Erythroblast (primary cell): ENCODE results near the gene NRXN3.

Experiments used
- DNase-seq, 2 experiments: peaks; one replicate each; lab custom pipeline; 2025; lab: John Stamatoyannopoulos, UW
- GATA1 ChIP-seq: IDR thresholded peaks from 2 replicates; pipeline ENCODE4 v1.6.1; 2011; ENCODE audit warnings: low read depth, mild to moderate bottlenecking, control low read depth, low read length, moderate library complexity
- POLR2A ChIP-seq: IDR thresholded peaks from 2 replicates; pipeline ENCODE4 v1.6.1; 2011; ENCODE audit warnings: mild to moderate bottlenecking, low read length

NRXN3 gene

DNA sequence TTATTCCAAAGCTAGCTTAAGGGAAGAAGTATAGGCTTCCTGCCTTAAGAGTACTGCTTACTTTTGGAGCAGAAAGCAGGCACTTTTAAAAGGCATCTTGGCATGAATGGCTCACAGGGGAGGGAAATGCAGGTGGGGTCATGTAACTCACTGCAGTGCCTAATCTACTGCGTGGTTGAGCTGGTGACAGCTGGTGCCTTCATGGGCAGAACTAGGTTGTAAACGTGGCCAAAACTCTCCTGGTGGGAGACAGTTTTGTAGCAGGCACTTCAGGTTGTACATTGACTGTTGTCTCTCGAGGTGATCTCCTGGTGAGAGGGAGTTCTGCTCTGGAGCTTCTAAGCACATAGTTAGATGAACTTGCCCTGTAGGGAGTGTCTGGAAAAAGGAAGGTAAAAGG is 1078.6 kb downstream of the NRXN3 start:
- no peak for TF ChIP-seq GATA1
- TF ChIP-seq POLR2A = no peak
- DNase-seq = no peak

DNA sequence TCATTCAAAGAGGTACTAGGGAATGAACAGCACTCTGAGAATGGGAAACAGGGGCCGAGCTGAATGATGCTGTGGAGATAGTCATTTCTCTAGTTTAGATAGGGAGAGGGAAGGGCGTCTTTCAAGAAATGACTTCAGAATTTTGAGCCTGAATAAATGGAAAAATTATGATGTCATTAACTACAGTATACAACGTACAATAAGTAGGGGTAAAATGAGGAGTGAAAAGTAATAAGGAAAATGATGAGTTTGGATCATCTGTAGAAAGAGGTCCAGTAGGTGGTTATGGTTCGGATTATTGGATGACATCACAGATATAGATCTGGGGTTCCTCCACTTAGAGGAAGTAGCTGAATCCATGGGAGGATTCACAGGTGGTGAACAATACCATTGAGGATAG is 1081.1 kb downstream of the NRXN3 start:
- DNase-seq = no peak
- TF ChIP-seq GATA1 (no peak), POLR2A (no peak)

DNA sequence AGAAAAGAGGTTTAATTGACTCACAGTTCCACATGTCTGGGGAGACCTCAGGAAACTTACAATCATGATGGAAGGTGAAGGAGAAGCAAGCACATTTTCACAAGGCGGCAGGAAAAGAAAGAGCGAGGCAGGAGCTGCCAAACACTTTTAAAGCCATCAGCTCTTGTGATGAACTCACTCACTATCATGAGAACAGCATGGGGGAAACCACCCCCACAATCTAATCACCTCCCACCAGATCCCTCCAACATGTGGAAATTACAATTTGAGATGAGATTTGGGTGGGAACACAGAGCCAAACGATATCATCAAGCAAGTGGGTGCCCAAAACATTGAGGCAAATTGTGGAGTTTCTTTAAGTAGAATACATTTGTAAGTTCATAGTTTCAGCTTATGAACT is 1083.4 kb downstream of the NRXN3 start:
- TF ChIP-seq GATA1 = no peak
- TF ChIP-seq POLR2A = no peak
- DNase-seq = no peak

DNA sequence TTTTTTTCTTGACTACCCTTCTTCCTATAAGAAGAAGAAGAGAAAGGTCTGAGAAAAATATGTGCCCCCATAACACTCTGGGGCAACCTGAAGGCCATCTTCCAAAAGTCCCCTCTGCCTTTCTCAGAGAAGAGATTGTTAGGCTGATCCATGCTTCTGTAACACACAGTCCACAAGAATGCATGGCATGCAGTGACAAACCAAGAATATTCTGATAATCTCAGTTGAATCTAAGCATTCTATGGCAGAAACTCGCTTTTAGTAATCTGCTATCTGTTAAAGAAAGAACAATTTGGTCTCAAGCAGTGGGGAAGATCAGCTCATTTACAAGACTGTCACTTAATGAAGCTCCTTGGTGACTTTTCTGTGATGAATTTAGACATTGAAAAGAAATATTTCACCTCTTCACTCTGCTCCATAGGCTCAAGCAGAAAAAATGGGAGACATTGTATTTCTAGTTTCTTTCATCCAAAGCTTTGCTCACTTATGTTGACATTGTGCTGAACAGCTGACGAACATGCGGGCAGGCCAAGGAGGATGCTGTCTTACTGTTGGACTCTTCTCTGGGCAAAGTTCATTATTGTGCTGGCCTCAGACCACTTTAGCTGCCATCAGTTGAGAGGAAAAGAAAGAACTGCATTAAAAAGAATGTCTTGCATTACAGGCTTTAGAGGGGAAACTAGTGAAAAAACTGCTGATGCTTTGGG is 1084.0 kb downstream of the NRXN3 start:
- DNase-seq = no peak
- TF ChIP-seq POLR2A = no peak
- TF ChIP-seq GATA1 = no peak

DNA sequence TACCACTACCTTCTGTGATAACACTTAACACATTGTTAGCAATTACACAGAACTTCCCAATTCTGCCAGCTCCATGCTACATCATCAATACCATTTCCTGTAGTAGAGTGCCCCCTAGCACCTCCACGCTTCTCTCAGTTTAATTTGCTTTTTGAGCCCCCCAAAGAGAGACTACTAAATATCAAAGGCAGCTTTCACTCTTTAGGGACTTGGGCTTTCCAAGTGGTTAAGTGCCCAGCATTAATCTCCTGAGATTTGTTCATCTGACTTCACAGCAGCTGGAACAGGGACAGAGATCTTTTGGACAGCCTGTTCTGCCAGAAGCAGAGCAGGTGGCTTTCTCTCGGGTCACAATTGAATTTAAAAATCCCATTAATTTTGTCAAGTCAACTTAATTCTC is 1086.2 kb downstream of the NRXN3 start:
- no peak for DNase-seq
- TF ChIP-seq POLR2A (no peak), GATA1 (no peak)

DNA sequence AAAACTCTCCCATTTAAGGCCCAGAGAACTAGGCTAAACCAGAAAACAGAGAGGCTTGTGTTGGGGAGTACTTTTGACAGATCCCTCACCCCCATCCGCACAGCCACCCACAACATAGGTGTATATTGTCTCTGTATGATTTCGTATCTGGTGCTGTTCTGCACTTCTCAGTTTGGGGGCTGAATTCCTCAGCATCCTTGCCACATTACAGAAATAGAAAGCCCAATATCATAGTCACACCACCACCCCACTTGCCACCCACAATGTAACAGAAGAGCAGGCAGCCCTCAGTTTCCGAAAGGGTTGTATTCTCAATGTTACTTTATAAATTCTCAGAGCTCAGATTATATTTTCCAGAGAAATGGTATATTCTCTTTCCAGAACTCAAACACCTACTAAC is 1090.2 kb downstream of the NRXN3 start:
- DNase-seq = no peak
- no peak for TF ChIP-seq GATA1
- TF ChIP-seq POLR2A = no peak

DNA sequence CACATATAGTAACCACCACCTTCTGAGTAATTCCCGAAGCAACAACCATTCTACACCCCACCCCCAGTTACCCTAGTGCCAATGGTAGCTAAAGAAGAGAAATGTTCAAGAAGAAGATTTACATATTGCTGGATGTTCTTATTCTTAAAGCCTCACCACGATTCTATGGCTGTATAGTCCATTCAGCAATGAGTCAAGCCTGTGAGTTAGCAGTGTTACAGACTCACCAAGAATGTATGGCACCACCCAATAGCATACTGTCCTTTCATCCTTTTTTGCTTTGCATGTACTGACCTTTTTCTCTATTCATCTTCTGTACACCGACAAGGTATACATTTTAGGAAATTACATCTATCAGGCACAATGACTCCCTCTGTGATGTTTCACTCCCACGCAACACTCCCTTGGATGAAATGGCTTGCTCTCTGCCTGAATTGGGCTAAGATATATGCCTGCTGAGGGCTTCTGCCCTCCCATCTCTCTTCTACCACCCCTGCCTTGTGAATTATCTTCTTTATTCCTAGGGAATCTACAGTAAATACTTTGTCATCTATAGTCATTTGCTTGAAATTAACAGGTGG is 1095.3 kb downstream of the NRXN3 start:
- no peak for TF ChIP-seq GATA1
- no peak for TF ChIP-seq POLR2A
- no peak for DNase-seq

DNA sequence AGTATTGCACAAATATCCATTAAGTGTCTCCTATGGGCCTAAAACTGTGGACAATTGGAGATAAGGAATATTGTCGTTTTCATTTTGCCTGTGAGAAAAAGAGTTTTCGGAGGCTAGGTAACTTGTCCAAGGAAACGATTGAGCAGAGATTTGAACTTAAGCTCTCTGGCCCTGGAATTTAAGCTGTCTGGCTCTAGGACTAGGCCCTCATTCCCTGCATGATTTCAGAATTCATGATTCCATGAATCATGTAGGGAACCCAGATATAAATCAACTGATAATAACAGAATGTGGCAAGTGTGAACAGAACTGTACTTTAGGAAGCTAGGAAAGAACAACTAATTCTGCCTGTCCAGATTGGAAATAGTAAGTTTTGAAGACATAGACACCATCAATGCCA is 1100.2 kb downstream of the NRXN3 start:
- TF ChIP-seq GATA1 (no peak), POLR2A (no peak)

DNA sequence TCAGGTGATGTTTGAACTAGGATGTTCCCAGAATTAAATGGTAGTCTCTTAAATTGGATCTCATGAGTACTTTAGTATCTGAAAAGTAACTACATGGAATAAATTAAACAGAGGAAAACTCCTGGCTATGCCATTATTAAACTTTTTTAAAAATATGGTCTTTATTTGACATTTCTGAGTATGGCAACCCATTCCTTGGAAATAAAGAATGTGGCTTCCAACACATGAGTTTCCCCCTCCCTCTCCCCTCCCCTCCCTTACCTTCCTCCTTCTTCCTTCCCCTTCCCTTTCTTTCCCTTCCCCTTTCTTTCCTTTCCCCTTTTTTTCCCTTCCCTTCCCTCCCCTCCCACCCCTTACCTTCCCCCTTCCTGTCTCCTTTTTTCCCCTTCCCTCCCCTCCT is 1100.9 kb downstream of the NRXN3 start:
- TF ChIP-seq GATA1 (no peak), POLR2A (no peak)
- DNase-seq = no peak

More for the DNA sequence above, 1100.2 kb downstream of the NRXN3 start:
- DNase-seq = no peak

DNA sequence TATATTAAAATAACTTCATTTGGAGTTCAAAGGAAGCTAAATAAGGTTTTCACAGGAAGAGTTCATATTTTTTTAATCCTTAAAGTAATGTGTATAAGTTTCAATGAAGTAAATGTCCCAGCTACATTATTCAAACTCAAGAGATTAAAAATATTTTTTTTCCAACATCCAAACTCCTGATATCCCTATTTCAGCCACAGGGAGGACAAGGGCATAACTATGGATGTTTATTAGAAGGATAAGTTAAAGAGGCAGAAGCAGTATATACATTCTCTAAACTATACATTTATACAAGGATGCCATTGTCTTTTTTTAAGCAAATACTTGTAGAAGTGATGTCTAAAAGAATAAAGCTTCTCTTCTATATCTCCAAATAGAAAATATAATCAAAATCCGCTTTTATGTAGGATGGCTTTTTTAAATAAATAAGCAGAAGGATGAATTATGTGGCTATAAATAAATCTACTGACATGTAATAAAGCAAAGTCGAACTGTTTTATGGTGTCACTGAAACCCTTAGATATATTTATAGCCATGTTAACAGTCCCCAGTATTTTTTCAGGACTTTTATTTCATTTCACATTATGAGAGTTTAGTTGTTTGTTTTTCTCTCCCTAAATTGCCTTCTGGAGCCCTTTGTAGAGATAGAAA is 1104.6 kb downstream of the NRXN3 start:
- DNase-seq = no peak

DNA sequence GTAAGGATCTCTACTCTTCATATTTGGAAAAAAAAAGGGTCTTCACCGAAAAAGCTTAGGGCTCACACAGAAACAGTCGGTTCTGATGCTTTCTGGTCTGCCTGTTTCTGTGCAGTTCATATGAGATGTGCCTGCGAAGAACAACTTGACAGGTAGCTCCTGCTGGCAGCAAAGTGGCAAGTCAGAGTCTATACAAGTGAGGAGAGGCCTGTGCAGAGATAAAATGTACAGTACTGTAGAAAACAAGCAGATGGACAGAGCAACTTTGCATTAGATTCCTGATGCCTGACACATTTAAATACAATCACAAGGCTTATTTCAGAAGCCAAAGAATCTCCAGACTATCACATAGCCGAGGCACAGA is 1105.1 kb downstream of the NRXN3 start:
- TF ChIP-seq GATA1 = no peak
- TF ChIP-seq POLR2A = no peak
- no peak for DNase-seq

More for the DNA sequence above, 1104.6 kb downstream of the NRXN3 start:
- no peak for TF ChIP-seq POLR2A
- no peak for TF ChIP-seq GATA1

DNA sequence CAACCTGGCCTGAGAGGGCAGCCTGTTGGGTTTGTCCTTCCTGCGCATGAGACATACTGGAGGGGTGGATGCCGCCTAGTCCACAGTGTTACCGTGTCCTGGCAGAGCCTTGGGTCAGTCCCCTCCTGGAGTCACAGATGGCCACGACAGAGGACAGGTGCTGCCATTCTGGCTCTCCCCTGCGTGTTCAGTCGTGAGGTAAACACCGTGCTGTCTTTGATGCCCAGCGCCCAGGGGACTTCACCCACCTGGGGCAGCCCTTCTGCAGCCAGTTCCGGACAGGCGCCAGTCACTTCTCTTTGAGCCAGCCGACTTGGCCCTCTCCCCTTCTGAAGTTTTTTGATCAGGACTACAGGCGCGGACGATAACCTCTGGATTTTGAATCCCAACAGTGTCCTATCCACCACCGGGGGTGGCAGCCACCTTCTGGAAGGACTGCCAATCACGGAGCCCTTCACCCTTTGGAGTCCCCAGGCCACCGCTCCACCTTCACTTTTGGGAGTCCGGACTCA is 1108.2 kb downstream of the NRXN3 start:
- TF ChIP-seq GATA1 = no peak
- TF ChIP-seq POLR2A = no peak
- no peak for DNase-seq

DNA sequence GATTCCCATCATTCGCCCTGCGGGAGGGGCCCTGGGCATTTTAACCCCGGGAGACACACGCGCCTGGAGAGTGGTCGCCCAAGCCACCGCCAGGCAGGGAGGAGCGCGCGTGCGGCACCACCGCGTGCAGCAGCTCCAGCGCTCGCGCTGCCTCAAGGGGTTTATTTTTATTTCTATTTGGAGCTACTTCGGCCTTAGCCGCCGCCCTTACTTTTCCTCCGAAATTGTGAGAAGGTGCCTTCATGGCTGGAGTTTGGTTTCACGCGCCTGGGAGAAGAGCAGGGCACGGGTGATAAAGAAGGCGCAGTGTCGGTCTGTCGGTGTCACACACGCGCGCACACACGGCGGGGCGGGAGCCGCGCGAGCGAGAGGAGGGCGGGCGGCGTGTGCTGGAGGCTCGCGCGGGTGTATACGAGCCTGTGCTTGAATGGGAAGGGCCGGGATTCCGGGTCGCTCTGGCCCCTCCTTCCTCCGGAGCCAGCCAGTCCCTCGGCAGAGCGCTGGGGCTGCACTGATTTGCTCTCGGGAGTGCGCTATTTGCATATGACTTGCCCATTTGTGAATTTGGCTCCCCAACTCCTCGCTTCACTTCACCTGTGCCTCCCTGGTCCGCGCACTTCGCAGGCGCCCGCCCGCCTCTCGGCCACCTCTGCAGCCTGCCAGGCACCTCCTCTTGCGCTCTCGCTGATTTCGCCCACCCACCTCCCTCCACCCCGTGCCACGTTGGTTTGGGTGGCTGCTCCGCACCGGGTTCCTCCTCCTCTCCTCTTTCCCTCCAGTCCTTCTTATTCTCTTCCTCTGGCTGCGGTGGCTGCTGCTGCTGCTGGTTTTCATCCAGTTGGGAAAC is 1108.8 kb downstream of the NRXN3 start:
- TF ChIP-seq GATA1 (no peak), POLR2A (no peak)
- no peak for DNase-seq
